RWPE1 (cell line): ENCODE results near the gene FTCDNL1.

Source experiments
- CTCF ChIA-PET: fragments of 350-600 bp; sonication (Branson Sonifier 250); formaldehyde crosslinking; extraction: SDS; loops from one replicate; lab custom pipeline; 2021; lab: Yijun Ruan, JAX
- POLR2A ChIA-PET: fragments of 400-600 bp; formaldehyde crosslinking; extraction: SDS; loops from one replicate; lab custom pipeline; 2020; ENCODE audit warnings: antibody characterized with exemption; ENCODE audit not compliant: low non-redundant PET; lab: Yijun Ruan, JAX
- DNase-seq: peaks from one replicate; pipeline ENCODE4 v3.0.0; 2012; ENCODE audit warnings: low spot score
- H3K27ac ChIP-seq: fragments of 450-650 bp; 2 replicates; pipeline ENCODE4 v1.5.1; 2017
- CTCF ChIP-seq: fragments of 450-650 bp; conservative IDR thresholded peaks from 2 replicates; pipeline ENCODE4 v1.5.1; 2017; ENCODE audit warnings: low read depth, mild to moderate bottlenecking

FTCDNL1 gene

DNA sequence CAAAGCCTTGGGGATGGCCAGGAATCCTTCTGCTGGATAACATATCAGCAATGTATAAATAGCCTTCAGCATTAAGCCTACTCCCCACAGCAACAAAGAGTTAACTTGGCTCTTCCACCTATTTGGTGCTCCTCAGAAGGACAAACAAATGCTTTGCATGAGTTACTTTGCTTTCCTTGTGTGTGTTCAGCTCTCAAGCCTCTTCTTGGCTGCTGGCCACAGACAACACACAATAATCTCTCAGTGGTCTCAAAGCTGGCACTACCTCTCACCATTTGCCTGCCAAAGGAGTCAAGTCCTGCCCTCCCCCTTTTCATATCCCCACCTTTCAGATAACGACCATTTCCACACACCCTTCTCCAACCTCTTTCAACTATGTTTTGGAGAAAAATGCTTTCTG lies 17.5 kb downstream of the FTCDNL1 start:
- CTCF ChIA-PET, result no interaction called here
- no peak for DNase-seq
- POLR2A ChIA-PET, result no interaction called here
- TF ChIP-seq CTCF, result no peak
- H3K27ac ChIP-seq, result no peak overlapping the region

DNA sequence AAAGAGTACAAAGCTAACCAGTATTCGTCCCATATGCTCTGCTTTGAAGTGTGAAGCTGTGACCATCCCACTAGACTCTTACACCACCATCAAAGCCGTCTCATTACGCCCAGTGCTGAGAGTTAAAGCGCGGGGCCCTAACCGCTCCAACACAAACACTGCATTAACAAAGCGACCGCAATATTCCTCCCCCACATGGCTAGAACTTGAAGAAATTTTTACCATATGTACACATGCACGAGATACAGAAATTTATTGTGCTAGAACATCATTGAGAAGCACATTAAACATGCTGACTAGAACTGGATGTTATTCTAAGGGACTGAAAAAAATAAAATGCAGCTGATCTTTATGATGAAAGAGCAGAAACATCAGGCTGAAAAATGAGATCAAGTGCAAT lies 20.5 kb downstream of the FTCDNL1 start:
- no peak for DNase-seq
- CTCF ChIA-PET, result interaction anchor here (0.6 kb wide), 1 partner anchor 104 kb away, joined by 5 read pairs; no protein-coding TSS in a partner anchor
- TF ChIP-seq CTCF, result no peak
- H3K27ac ChIP-seq, result no peak overlapping the region
- POLR2A ChIA-PET, result no interaction called here

DNA sequence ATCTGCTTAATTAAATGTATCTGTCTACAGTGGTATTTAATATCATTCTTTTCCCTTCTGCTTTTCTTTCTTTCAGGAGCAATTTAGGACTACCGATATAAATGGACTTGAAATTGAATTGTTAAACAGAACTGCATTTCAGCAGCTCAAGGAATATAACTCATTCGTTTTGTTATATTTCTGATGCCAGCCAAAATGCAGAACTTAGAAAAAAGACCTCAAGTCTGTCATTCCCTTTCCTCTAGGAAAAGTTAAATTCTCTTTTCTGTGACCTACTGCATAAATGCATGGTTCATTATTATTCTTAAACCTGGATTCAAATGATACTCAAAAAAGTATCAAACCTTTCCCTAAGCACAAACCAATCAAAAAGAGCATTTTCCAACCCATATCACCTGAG lies 21.4 kb downstream of the FTCDNL1 start:
- ChIA-PET CTCF (no interaction called here), POLR2A (no interaction called here)
- DNase-seq, result no peak
- TF ChIP-seq CTCF, result no peak
- no peak overlapping the region for H3K27ac ChIP-seq

GRCh38 chr2:199819746-199820145 lies 31.2 kb downstream of the FTCDNL1 start:
- ChIA-PET POLR2A (no interaction called here), CTCF (no interaction called here)
- DNase-seq, result no peak
- H3K27ac ChIP-seq, result no peak overlapping the region
- TF ChIP-seq CTCF, result no peak

- TF ChIP-seq CTCF, result no peak
- POLR2A ChIA-PET, result no interaction called here
- CTCF ChIA-PET, result no interaction called here
- no peak for DNase-seq
- no peak overlapping the region for H3K27ac ChIP-seq
Observed at GRCh38 chr2:199818754-199819153, 32.2 kb downstream of the FTCDNL1 start.

- TF ChIP-seq CTCF, result no peak
- DNase-seq, result no peak
- ChIA-PET POLR2A (no interaction called here), CTCF (no interaction called here)
- no peak overlapping the region for H3K27ac ChIP-seq
Observed at GRCh38 chr2:199818026-199818425, 33.0 kb downstream of the FTCDNL1 start.

DNA sequence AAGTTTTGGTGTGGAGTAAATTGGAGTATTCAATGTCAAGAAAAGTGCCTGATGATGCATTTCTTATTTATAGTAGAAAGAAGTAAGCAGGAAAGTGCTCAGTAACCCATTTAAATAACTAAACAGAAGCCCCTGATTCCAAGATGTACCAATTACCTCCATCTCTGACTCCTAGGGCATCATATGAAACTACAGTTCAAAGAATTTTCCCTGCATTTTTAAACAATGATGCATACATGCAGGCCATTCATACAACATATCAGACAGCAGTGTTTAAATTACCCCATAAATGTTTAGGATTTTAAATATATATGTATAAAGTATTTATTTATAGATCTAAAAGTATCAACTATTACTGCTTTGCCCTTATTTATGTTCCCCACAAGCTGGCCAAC lies 36.2 kb downstream of the FTCDNL1 start:
- POLR2A ChIA-PET, result no interaction called here
- CTCF ChIA-PET, result no interaction called here
- H3K27ac ChIP-seq, result no peak overlapping the region
- no peak for TF ChIP-seq CTCF
- no peak for DNase-seq
